ENCODE results near the gene PECR.

DNA sequence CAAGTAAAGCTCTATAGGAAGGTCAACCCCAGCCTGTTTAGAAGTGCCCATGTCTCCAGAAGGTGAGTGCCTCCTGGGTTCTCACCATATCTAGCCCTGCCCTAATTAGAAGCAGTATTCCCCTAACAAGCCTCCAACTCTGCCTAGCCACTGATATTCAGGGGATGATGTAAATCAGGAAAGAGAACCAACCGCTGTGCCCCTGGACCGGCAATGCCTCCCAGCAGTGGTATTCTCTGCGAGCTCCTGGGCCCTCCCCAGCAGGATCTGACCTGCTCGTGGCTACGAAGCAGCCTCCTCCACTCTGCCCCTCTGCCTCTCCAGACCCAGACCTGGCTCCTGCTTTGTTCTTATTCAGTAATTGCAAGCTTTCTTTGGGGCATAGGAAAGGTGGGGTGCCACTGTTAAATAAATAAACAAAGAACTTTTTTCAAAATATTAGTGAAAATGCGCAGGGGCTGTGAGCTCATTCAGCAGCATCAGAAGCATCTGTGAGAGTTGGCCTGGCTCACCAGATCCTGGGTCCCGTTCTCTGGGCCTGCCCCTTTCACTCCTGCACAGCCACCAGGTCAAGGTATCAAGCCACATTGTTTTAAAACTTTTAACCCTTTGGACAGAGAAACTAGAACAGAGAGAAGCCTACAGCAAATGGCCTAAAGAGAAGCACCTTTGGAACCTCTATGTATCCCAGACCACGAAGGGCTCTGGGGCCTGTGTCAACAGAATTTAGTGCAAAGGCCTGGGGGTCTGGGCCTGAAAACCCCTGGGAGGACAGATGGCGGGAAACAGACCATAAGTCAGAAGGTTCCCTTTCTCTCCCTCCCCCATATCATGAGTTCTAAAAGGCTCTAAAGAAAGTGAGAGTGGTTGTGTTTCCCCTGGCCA is 80.2 kb downstream of the PECR start:
- TF ChIP-seq CTCF (IDR thresholded peaks at IDR 0.05) (no peak), POLR2A (IDR thresholded peaks at IDR 0.05) (no peak), POLR2AphosphoS5 (IDR thresholded peaks at IDR 0.05) (no peak), EP300 (IDR thresholded peaks at IDR 0.05) (no peak)
